Measurements from ENCODE around the gene HYAL3. TPM values are rescaled to one million over a fixed set of nuclear protein-coding genes. Genes with fewer than 3 reads are reported as not detected.

HYAL3 gene
- polyA plus RNA-seq, 3 donors: 3.4 to 5.8 (median 4.9) TPM

DNA sequence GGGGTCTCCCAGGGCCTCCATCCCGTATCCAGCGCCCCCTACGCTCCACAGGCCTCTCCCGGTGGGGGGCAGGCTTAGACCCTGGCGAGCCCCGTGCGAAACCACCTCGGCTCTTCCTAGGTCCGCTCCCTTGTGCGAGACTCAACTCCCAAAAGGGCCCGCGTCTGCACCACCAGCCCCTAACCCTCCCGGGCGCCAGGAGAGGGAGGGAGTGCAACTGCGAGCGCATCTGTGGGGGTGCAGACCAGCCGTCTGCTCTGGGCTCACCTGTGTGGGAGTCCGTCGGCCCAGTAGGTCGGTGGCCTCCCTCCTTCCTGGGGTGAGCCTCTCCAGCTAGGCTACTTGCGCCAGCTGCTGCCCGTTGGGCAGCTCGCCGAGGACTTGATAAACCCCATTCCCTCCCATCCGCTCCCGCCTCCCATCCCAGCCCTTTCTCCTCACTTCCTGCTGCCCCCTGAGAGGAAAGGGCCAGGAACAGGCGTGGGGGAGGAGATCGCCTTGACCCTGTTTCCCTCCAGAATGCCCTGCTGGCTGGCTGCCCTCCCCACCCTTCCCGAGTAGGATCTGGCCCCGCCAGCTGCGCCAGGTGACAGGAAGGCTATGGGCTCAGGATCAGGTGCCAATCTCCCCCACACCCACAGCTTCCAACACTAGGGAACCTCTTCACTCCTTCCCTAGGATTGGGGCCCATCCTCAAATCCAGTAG, 23.3 kb upstream of the HYAL3 start, which contains the start of gene HYAL2:
TSS of gene HYAL2 (minus strand) at position 360 of the 706 bp plus-strand sequence. CDS start 2,256 bp downstream, outside the sequence.
- Histone ChIP-seq H3K36me3 (replicated peaks in 1 of 2; ENCODE audit: control insufficient read depth in 1 of 2, insufficient read depth in 2 of 2, low read length in 2 of 2) (peaks cover 0 to 15% of the 10 kb centered on the region in 2 donors), H3K79me2 (ENCODE audit: insufficient read depth, low read length) (peaks cover 42% of the 10 kb centered on the region), H3K9me3 (replicated peaks in 1 of 2; ENCODE audit: control insufficient read depth in 1 of 2, insufficient read depth in 1 of 2, low read length in 2 of 2) (no peaks in the 10 kb centered on the region), H3K27me3 (ENCODE audit: control insufficient read depth in 2 of 2, insufficient read depth in 2 of 2, low read length in 2 of 2) (no peaks in the 10 kb centered on the region), H3K4me2 (replicated peaks; ENCODE audit: extremely low read depth, low read length, poor library complexity, severe bottlenecking) (peak within 1 kb of the TSS; percentile 87), H4K20me1 (ENCODE audit: insufficient read depth, low read length) (peaks cover 11% of the 10 kb centered on the region), H3K9ac (ENCODE audit: insufficient read depth, low read length, poor library complexity, severe bottlenecking) (peak within 1 kb of the TSS; percentile 90), H3K4me1 (ENCODE audit: control insufficient read depth in 1 of 2, insufficient read depth in 2 of 2, low read length in 2 of 2) (peaks cover 86 to 94% of the 10 kb centered on the region in 2 donors), H3K4me3 (replicated peaks in 1 of 3; ENCODE audit: low read depth in 2 of 3, low read length in 3 of 3) (peak within 1 kb of the TSS; percentile 60 to 90 (median 77)), H3K27ac (ENCODE audit: low read depth in 1 of 2, low read length in 2 of 2) (peak within 1 kb of the TSS; percentile 77 to 97), H2AFZ (ENCODE audit: insufficient read depth, low read depth, low read length, poor library complexity, severe bottlenecking) (peak within 1 kb of the TSS; percentile 86)
- Mint-ChIP-seq H3K4me3 (peak within 1 kb of the TSS; percentile 75 to 91), H3K27me3 (ENCODE audit: low read depth in 3 of 3) (peaks cover 0 to 4% (median 2%) of the 10 kb centered on the region in 3 donors), H3K27ac (peak within 1 kb of the TSS; percentile 85 to 99 (median 97)), H3K4me1 (peaks cover 84% of the 10 kb centered on the region), H3K36me3 (peaks cover 9 to 33% of the 10 kb centered on the region in 2 donors), H3K9me3 (no peaks in the 10 kb centered on the region)
- TF ChIP-seq, protein P1, sequence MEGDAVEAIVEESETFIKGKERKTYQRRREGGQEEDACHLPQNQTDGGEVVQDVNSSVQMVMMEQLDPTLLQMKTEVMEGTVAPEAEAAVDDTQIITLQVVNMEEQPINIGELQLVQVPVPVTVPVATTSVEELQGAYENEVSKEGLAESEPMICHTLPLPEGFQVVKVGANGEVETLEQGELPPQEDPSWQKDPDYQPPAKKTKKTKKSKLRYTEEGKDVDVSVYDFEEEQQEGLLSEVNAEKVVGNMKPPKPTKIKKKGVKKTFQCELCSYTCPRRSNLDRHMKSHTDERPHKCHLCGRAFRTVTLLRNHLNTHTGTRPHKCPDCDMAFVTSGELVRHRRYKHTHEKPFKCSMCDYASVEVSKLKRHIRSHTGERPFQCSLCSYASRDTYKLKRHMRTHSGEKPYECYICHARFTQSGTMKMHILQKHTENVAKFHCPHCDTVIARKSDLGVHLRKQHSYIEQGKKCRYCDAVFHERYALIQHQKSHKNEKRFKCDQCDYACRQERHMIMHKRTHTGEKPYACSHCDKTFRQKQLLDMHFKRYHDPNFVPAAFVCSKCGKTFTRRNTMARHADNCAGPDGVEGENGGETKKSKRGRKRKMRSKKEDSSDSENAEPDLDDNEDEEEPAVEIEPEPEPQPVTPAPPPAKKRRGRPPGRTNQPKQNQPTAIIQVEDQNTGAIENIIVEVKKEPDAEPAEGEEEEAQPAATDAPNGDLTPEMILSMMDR (IDR thresholded peaks at IDR 0.05): no peak
- intact Hi-C loops (cut with micrococcal nuclease): no loop called here
- WGBS (ENCODE audit: insufficient coverage): 73% methylated on average over 23 of the region's 31 CpGs
- DNase-seq: peak in 1 of 3 donors; percentile 4

DNA sequence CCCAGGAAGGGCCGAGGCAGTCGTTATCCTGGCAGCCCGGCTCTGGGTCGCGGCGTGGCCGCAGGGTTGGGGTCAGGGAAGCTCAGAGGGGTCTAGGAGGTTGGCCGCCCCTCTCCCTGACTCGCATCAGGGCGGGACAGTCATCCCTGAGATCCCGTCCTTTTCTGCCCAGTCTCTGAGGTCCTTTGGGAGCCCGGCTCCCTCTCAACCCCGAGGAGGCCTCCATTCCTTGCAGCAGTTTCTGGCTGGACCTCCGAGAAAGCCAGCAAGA, 22.8 kb upstream of the HYAL3 start:
- TF ChIP-seq, protein P1 (IDR thresholded peaks at IDR 0.05): no peak
- Histone ChIP-seq H3K36me3 (replicated peaks in 1 of 2; ENCODE audit: control insufficient read depth in 1 of 2, insufficient read depth in 2 of 2, low read length in 2 of 2) (peaks cover 0 to 19% of the 10 kb centered on the region in 2 donors), H3K79me2 (ENCODE audit: insufficient read depth, low read length) (peaks cover 37% of the 10 kb centered on the region), H3K4me3 (replicated peaks in 1 of 3; ENCODE audit: low read depth in 2 of 3, low read length in 3 of 3) (peak overlapping the region; percentile 60 to 90 (median 77)), H3K9ac (ENCODE audit: insufficient read depth, low read length, poor library complexity, severe bottlenecking) (peak overlapping the region; percentile 90), H3K27me3 (ENCODE audit: control insufficient read depth in 2 of 2, insufficient read depth in 2 of 2, low read length in 2 of 2) (no peaks in the 10 kb centered on the region), H3K27ac (ENCODE audit: low read depth in 1 of 2, low read length in 2 of 2) (peak overlapping the region; percentile 77 to 97), H2AFZ (ENCODE audit: insufficient read depth, low read depth, low read length, poor library complexity, severe bottlenecking) (peak overlapping the region; percentile 86), H3K9me3 (replicated peaks in 1 of 2; ENCODE audit: control insufficient read depth in 1 of 2, insufficient read depth in 1 of 2, low read length in 2 of 2) (no peaks in the 10 kb centered on the region), H3K4me2 (replicated peaks; ENCODE audit: extremely low read depth, low read length, poor library complexity, severe bottlenecking) (peak overlapping the region; percentile 87), H4K20me1 (ENCODE audit: insufficient read depth, low read length) (peaks cover 6% of the 10 kb centered on the region), H3K4me1 (ENCODE audit: control insufficient read depth in 1 of 2, insufficient read depth in 2 of 2, low read length in 2 of 2) (peaks cover 82 to 94% of the 10 kb centered on the region in 2 donors)
- WGBS (ENCODE audit: insufficient coverage): 41% methylated on average over 14 of the region's 14 CpGs
- peak overlapping the region; percentile 75 to 91 for H3K4me3 Mint-ChIP-seq
- DNase-seq: no peak
- no peaks in the 10 kb centered on the region for H3K9me3 Mint-ChIP-seq
- intact Hi-C loops (cut with micrococcal nuclease): no loop called here
- H3K27me3 Mint-ChIP-seq (ENCODE audit: low read depth in 3 of 3): peaks cover 0 to 4% (median 2%) of the 10 kb centered on the region in 3 donors
- H3K27ac Mint-ChIP-seq: peak overlapping the region in 6 of 7 donors; percentile 31 to 99 (median 96)
- H3K4me1 Mint-ChIP-seq: peaks cover 83% of the 10 kb centered on the region
- peaks cover 11 to 35% of the 10 kb centered on the region in 2 donors for H3K36me3 Mint-ChIP-seq

Measured in CD14-positive monocyte (primary cell).